Measurements from ENCODE around the gene CFD. TPM values are rescaled to one million over a fixed set of nuclear protein-coding genes. Genes with fewer than 3 reads are reported as not detected.

Gene CFD
- polyA plus RNA-seq, 1 of the 3 experiments (the other 2 are of a cell fraction) = 2.5 TPM

GRCh38 chr19:899336-900042, 40.0 kb downstream of the CFD start (continued):
- TF ChIP-seq TAF1 (IDR thresholded peaks at IDR 0.05; ENCODE audit: borderline replicate concordance, low read depth, low read length) (no peak), NFIC (IDR thresholded peaks at IDR 0.05; ENCODE audit: borderline replicate concordance) (no peak)

GRCh38 chr19:900043-900301, 40.5 kb downstream of the CFD start:
- H3K27ac ChIP-seq (ENCODE audit: low read depth in 2 of 2, low read length in 1 of 2) = no peak overlapping the region
- no peak overlapping the region for H2AFZ ChIP-seq (ENCODE audit: low read depth)
- ChIA-PET POLR2A (no interaction called here), CTCF (interaction anchor here (0.6 kb wide), 1 partner anchor 236 kb away, joined by 4 read pairs; no protein-coding TSS in a partner anchor)
- 98% methylated on average over 10 of the region's 15 CpGs for WGBS (ENCODE audit: low lambda C conversion rate)
- H3K4me1 ChIP-seq (ENCODE audit: control insufficient read depth in 1 of 2, insufficient read depth in 2 of 2, low read depth in 1 of 2, low read length in 1 of 2) = no peaks in the 10 kb centered on the region; a peak in 1 of 4 replicates
- H3K4me3 ChIP-seq (ENCODE audit: low read depth in 2 of 2, low read length in 1 of 2) = no peak overlapping the region
- no peak for DNase-seq
- H3K79me2 ChIP-seq (ENCODE audit: insufficient read depth) = peaks cover 31% of the 10 kb centered on the region
- peaks cover 0 to 19% of the 10 kb centered on the region in 2 experiments for H3K36me3 ChIP-seq (replicated peaks in 1 of 2; ENCODE audit: control insufficient read depth in 1 of 2, insufficient read depth in 2 of 2, low read length in 1 of 2)
- H3K9me3 ChIP-seq = no peaks in the 10 kb centered on the region
- no peak overlapping the region for H3K4me2 ChIP-seq
- TF ChIP-seq JUND (IDR thresholded peaks at IDR 0.05) (no peak), REST (IDR thresholded peaks at IDR 0.05; ENCODE audit: low read depth, low read length) (no peak), RAD21 (IDR thresholded peaks at IDR 0.05; ENCODE audit: low read length) (no peak), SIN3A (IDR thresholded peaks at IDR 0.05; ENCODE audit: borderline replicate concordance, low read depth, low read length) (no peak), PBX3 (IDR thresholded peaks at IDR 0.05) (no peak), POLR2AphosphoS5 (IDR thresholded peaks at IDR 0.05; ENCODE audit: low read depth, low read length) (no peak), NRF1 (IDR thresholded peaks at IDR 0.05; ENCODE audit: low read depth, low read length) (no peak), MEF2A (IDR thresholded peaks at IDR 0.05; ENCODE audit: borderline replicate concordance, low read depth) (no peak)
- H4K20me1 ChIP-seq (ENCODE audit: insufficient read depth) = peaks cover 24% of the 10 kb centered on the region; the same call in 1 of the 2 replicates
- peaks cover 4% of the 10 kb centered on the region for H3F3A ChIP-seq (replicated peaks; ENCODE audit: insufficient read depth)
- no peaks in the 10 kb centered on the region for H3K27me3 ChIP-seq (ENCODE audit: insufficient read depth)
- no peaks in the 10 kb centered on the region for H3K9me2 ChIP-seq
- no peak overlapping the region for H3K9ac ChIP-seq

Measured in SK-N-SH (cell line).